GM19035 (cell line): ENCODE measurements around the gene SLC26A8.
"Not testable (repeated sequence)": the region's sequence is repeated elsewhere in the genome, so short reads cannot be mapped to it uniquely, and the experiment has no call there.

Experiments used
- ATAC-seq: cut with Tn5 transposase; IDR thresholded peaks from one replicate; pipeline ENCODE4 v1.9.1; 2021; ENCODE audit not compliant: unreplicated experiment

SLC26A8 gene

GRCh38 chr6:35954333-35954732, 70.1 kb downstream of the SLC26A8 start:
- ATAC-seq, result no peak

- no peak for ATAC-seq
Measured at GRCh38 chr6:35948725-35949124, 75.7 kb downstream of the SLC26A8 start.

- ATAC-seq, result no peak
Measured at GRCh38 chr6:35945650-35946025, 78.8 kb downstream of the SLC26A8 start.

DNA sequence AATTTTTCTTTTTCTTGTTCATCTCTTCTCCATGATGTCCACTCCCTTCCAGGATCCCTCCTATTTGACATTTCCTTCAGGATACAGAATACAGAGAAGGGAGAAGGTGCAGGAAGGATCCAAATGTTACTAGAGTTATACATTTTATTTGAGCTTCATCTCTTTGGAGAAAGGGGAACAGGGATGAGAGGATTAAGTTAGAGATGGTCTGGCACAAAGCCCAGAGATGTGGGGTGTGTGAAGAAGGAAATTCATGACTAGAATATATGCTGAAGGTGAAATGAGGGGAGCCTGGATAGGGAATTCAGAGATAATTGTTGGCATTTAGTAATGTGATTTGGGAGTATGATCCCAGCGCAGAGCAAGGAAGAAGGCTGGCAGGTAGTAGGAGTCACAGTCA, 81.1 kb downstream of the SLC26A8 start:
- no peak for ATAC-seq

DNA sequence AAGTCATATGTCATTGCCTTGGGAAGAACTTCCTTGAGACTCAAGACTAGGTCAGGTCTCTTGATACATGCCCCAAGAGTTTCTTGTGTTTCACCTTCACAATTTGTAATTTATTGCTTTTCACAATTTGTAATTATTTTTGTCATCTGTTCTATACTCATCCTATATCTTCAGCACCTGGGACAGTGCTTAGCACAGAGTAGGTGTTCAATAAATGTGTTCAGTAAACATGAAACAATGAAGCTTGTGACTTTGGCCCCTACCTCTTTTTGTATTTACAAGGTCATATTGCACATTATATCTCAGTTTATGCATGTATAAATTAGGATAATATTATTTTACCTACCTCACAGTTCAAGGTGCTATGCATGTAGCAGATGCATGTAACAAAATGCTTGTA, 82.1 kb downstream of the SLC26A8 start:
- no peak for ATAC-seq

DNA sequence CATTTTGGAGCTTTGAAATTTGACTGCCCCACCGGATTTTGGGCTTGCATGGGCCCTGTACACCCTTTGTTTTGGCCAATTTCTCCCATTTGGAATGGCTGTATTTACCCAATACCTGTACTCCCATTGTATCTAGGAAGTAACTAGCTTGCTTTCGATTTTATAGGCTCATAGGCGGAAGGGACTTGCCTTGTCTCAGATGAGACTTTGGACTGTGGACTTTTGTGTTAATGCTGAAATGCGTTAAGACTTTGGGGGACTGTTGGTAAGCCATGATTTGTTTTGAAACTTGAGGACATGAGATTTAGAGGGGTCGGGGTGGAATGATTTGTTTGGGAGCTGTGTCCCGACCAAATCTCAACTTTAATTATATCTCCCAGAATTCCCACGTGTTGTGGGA, 83.3 kb downstream of the SLC26A8 start:
- not testable (repeated sequence) for ATAC-seq

- ATAC-seq, result not testable (repeated sequence)
Measured at GRCh38 chr6:35940014-35940413, 84.4 kb downstream of the SLC26A8 start.

DNA sequence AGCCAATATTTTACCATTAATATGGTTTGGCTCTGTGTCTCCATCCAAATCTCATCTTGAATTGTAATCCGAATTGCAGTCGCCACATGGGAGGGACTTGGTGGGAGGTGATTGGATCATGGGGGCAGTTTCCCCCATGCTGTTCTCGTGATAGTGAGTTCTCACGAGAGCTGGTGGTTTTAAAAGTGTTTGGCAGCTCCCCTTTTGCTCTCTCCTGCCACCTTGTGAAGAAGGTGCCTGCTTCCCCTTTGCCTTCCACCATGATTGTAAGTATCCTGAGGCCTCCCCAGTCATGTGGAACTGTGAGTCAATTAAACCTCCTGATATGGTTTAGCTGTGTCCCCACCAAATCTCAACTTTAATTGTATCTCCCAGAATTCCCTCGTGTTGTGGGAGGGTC, 85.2 kb downstream of the SLC26A8 start:
- not testable (repeated sequence) for ATAC-seq

DNA sequence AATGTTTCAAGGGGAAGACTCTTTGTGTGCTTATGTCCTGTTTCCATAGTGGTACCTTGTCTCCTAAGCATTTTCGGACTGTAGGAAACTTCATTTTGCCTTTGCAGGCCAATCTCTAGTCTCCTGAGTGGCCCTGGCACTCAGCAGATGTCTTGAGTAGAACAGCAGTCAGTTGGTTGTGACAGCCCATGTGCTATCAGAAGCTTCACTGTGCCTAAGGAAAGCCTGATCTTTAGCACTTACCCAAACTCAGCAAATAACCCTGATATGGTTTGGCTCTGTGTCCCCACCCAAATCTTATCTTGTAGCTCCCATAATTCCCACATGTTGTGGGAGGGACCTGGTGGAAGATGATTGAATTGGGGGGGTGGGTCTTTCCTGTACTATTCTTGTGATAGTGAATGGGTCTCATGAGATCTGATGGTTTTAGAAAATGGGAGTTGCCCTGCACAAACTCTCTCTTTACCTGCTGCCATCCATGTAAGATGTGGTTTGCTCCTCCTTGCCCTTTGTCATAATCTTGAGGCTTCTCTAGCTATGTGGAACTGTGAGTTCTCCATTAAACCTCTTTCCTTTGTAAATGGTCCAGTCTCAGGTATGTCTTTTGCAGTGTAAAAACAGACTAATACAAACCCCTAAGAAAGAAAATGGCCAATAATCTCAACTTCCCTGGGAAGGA, 87.6 kb downstream of the SLC26A8 start:
- no peak for ATAC-seq

DNA sequence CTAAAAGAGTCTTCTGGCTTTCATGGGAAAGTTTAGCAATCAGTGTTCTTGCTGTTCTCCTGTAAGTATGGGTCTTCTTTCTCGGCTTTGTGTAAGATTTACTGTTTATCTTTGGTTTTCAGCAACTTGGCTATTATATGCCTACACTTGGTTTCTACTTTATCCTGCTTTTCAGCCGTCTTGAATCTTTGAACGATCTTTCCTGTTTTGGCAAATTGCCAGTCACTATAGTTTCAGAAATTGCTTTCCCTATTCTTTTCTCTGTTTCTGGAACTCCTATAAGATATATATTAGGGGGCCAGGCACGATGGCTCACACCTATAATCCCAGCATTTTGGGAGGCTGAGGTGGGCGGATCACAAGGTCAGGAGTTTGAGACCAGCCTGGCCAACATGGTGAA, 89.0 kb downstream of the SLC26A8 start:
- ATAC-seq, result no peak

DNA sequence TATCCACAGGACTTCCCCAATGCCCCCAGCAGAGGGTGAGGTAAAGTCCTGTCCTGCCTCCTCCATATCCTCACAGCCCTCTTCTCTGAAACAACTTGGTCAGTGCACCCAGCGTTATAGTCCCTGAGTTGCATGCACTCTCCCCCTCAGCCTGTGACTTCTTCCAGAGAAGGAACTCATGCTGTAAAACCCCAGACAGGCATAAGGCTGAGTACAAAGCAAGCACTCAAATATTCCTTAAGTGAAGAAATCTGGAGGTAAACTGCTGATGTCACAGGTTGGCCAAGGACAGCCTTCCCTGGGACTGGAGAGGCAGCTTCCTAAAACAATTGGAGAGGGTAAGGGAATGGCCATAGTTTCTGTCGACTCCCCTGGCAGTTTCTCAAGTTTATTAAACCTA, 90.6 kb downstream of the SLC26A8 start:
- no peak for ATAC-seq

GRCh38 chr6:35931873-35932272, 92.6 kb downstream of the SLC26A8 start:
- not testable (repeated sequence) for ATAC-seq

GRCh38 chr6:35931120-35931561, 93.3 kb downstream of the SLC26A8 start:
- no peak for ATAC-seq

- ATAC-seq, result no peak
Measured at GRCh38 chr6:35929601-35930000, 94.8 kb downstream of the SLC26A8 start.

- no peak for ATAC-seq
Measured at GRCh38 chr6:35926509-35927215, 97.8 kb downstream of the SLC26A8 start.

GRCh38 chr6:35925961-35926360, 98.5 kb downstream of the SLC26A8 start:
- no peak for ATAC-seq

GRCh38 chr6:35924146-35924545, 100.3 kb downstream of the SLC26A8 start:
- ATAC-seq, result no peak

- no peak for ATAC-seq
Measured at GRCh38 chr6:35922139-35922554, 102.3 kb downstream of the SLC26A8 start.

DNA sequence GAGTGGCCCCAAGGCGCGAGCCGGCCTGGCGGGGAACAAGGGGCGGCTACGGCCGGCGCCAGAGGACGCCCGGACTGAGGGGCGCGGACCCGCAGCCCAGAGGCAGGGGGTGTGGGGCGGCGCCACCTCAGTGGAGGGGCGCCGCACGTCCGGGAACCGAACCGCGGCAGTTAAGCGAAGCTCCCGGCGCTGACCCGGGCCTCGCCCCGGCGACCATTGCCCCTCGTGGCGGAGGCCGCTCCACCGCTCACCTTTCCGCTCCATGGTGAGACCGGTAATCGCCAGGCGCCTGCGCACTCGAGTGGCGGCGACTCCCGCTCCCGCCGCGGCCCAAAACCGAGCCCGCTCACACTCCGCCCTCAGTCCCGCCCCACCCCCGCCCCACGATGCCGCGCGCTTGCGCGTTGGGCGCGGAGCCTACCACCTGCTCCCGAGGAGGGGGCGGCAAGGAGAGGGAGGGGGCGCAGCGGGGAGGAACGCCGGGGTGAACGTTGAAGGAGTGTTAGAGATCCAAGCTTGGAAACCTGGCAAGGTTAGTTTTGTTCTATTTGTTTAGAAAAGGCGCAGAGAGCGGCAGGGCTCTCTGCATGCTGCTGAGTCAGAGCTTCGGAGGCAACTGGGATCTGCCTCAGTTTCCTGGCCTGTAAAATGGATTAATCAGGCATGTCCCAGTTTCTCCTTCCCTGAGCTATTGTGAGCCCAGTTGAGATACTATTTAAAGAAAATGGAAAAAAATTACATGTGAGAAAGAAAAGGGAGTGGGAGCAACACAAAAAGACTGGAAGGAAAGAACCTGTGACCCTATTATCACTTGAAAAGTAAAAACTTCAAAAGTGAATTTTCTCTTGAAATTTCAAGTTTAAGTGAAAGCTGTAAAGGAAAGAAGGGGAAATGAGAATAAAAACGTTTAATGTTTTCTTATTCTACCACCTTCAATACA, 103.4 kb downstream of the SLC26A8 start, which contains the start of gene SRPK1:
Gene SRPK1, minus strand, starts transcription at position 306 of the 940 bp plus-strand sequence. Its CDS starts 42 bp downstream, at position 264.
- peak; percentile 89 for ATAC-seq

DNA sequence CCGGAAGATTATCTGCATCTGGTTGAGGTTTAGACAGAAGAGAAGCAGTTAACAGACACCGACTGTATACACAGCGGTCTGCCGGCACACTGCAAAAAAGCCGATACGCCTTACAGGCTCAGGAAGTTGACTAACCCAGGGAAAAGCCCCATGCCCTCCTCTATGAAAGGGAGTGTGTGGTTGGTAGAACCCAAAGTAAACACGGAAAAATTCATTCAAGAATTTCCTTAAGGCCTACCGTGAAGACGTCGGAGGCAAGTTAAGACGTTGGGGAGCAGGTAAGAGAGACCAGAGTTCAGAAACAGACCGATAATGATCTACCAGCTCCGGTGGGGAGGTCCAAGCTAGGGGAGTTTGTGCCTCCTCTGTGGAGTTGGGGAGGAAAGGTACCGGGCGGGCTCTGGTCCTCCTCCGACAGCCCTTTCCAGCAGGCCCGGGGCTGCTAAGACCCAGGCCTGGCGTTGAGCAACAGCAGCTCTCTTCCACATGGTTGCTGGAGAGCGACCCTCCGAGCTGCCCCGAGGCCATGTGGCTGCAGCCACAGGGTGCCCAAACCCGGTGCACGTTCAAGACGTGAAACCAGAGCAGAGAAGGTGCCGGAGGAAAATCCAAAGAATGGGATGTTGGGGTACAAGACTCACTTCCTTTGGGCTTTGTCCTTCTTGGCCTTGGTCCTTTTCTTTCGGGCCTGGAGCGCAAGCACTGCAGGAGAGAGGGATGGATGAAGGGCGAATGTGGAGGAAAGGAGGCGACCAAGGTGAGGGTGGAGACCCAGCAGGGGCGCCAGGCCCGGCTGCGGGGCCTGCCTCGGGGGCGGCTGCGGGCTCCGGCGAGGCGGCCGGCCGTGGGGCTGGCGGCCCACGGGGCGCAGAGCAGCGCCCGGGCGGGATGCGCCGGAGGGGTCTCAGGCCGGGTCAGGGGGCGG, 104.4 kb downstream of the SLC26A8 start:
- peak; percentile 30 for ATAC-seq
